ENCODE data around the gene HTN3.
"Not testable (repeated sequence)": the region's sequence is repeated elsewhere in the genome, so short reads cannot be mapped to it uniquely, and the experiment has no call there.

DNA sequence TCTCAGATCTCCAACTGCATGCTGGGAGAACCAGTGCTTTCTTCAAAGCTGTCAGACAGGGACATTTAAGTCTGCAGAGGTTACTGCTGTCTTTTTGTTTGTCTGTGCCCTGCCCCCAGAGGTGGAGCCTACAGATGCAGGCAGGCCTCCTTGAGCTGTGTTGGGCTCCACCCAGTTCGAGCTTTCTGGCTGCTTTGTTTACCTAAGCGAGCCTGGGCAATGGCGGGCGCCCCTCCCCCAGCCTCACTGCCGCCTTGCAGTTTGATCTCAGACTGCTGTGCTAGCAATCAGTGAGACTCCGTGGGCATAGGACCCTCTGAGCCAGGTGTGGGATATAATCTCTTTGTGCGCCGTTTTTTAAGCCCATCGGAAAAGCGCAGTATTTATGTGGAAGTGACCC is 9.3 kb upstream of the HTN3 start:
- TF ChIP-seq EZH2 (IDR thresholded peaks at IDR 0.05; ENCODE audit: low read length, missing control alignments), result not testable (repeated sequence)
- TF ChIP-seq, protein P1, sequence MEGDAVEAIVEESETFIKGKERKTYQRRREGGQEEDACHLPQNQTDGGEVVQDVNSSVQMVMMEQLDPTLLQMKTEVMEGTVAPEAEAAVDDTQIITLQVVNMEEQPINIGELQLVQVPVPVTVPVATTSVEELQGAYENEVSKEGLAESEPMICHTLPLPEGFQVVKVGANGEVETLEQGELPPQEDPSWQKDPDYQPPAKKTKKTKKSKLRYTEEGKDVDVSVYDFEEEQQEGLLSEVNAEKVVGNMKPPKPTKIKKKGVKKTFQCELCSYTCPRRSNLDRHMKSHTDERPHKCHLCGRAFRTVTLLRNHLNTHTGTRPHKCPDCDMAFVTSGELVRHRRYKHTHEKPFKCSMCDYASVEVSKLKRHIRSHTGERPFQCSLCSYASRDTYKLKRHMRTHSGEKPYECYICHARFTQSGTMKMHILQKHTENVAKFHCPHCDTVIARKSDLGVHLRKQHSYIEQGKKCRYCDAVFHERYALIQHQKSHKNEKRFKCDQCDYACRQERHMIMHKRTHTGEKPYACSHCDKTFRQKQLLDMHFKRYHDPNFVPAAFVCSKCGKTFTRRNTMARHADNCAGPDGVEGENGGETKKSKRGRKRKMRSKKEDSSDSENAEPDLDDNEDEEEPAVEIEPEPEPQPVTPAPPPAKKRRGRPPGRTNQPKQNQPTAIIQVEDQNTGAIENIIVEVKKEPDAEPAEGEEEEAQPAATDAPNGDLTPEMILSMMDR (conservative IDR thresholded peaks at IDR 0.05 in 1 of 2, IDR thresholded peaks at IDR 0.05 in 1 of 2; ENCODE audit: low read depth in 1 of 2, low read length in 2 of 2), result not testable (repeated sequence)
